SU-DHL-6 (cell line): Measurements from ENCODE around the gene LCE1E.

ENCODE experiments used
- H2AFZ ChIP-seq: fragments of 200-600 bp; sonication (generic); 2 replicates; pipeline ENCODE4 v1.6.1; 2014; ENCODE audit warnings: low read depth, mild to moderate bottlenecking, moderate library complexity, mixed read lengths, antibody characterized with exemption, low read length; ENCODE audit not compliant: severe bottlenecking
- H3F3A ChIP-seq: fragments of 200-600 bp; shearing (Covaris generic); 2 replicates; pipeline ENCODE4 v1.6.0; 2016; ENCODE audit warnings: antibody characterized with exemption, mild to moderate bottlenecking; ENCODE audit not compliant: insufficient read depth
- H3K27ac ChIP-seq: fragments of 200-600 bp; sonication (generic); 2 replicates; pipeline ENCODE4 v1.5.1; 2016; ENCODE audit warnings: low read depth, mild to moderate bottlenecking, low read length, moderate library complexity, mixed read lengths
- H3K27me3 ChIP-seq: fragments of 200-600 bp; sonication (generic), shearing (Covaris generic); 2 replicates; pipeline ENCODE4 v1.6.0; 2014; ENCODE audit warnings: mild to moderate bottlenecking, low read length
- H3K36me3 ChIP-seq: fragments of 200-600 bp; sonication (generic); 2 replicates; pipeline ENCODE4 v1.6.1; 2014; ENCODE audit warnings: mild to moderate bottlenecking, low read length, mixed read lengths
- H3K4me2 ChIP-seq: fragments of 300-600, 200-600 bp; shearing (Covaris generic), sonication (generic); 2 replicates; pipeline ENCODE4 v1.6.0; 2014; ENCODE audit warnings: low read length, low read depth, mild to moderate bottlenecking; ENCODE audit not compliant: poor library complexity, severe bottlenecking
- H3K4me3 ChIP-seq: fragments of 200-600 bp; sonication (generic); 2 replicates; pipeline ENCODE4 v1.5.1; 2014; ENCODE audit warnings: antibody characterized with exemption, low read length, mild to moderate bottlenecking, mixed read lengths; ENCODE audit not compliant: insufficient read depth, poor library complexity, severe bottlenecking
- H3K79me2 ChIP-seq: fragments of 200-600 bp; sonication (generic); 2 replicates; pipeline ENCODE4 v1.6.1; 2014; ENCODE audit warnings: mild to moderate bottlenecking, low read length, moderate library complexity; ENCODE audit not compliant: insufficient read depth
- H3K9ac ChIP-seq: fragments of 200-600 bp; sonication (generic); 2 replicates; pipeline ENCODE4 v1.7.0; 2014; ENCODE audit warnings: mild to moderate bottlenecking, low read length
- H3K9me2 ChIP-seq: fragments of 200-600 bp; sonication (generic); replicated peaks from 2 replicates; pipeline ENCODE4 v1.6.1; 2014; ENCODE audit warnings: low read length; ENCODE audit not compliant: insufficient read depth
- H3K9me3 ChIP-seq: fragments of 200-600 bp; sonication (generic); 2 replicates; pipeline ENCODE4 v1.6.1; 2014; ENCODE audit warnings: low read length, mixed read lengths; ENCODE audit not compliant: insufficient read depth
- H4K20me1 ChIP-seq: fragments of 200-600 bp; sonication (generic); 2 replicates; pipeline ENCODE4 v1.6.1; 2014; ENCODE audit warnings: low read depth, mild to moderate bottlenecking, antibody characterized with exemption, low read length, moderate library complexity, mixed read lengths
- EZH2phosphoT487 ChIP-seq: fragments of 200-600 bp; sonication (generic), shearing (Covaris generic); conservative IDR thresholded peaks from 2 replicates; pipeline ENCODE4 v1.6.1; 2018; ENCODE audit warnings: mild to moderate bottlenecking, antibody characterized with exemption, low read length, moderate library complexity, mixed read lengths
- TF ChIP-seq, protein P1 (sequence below): fragments of 200-600 bp; sonication (generic); IDR thresholded peaks from one replicate; pipeline ENCODE4 v1.5.1; 2017; ENCODE audit warnings: antibody characterized with exemption, mild to moderate bottlenecking, low read length, moderate library complexity; ENCODE audit not compliant: insufficient read depth, poor library complexity, severe bottlenecking

Gene LCE1E

DNA sequence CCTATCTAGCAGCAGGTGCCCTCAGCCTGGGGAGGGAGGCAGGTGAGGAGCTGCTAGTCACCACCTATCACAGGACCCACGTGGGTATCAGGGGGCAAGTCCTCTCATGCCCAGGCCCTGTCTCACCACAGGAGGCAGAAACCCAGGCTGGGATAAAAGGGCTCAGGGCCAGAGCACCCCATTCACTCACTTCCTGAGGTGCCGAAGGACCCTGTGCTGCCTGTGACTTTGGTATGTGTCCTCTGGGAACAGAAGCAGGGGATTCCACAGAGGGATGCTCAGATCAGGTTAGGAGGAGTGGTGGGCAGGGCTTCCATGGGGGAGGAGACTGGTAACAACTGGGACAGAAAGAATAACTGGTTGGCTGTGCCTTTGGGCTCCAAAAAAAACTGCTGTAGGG is at the start of gene LCE1E:
Gene LCE1E, plus strand, starts transcription at position 181 of the 400 bp plus-strand sequence. CDS start 1,043 bp downstream, outside the sequence.
- Histone ChIP-seq H3K27ac (no peak within 1 kb of the TSS), H3K36me3 (no peaks in the 10 kb centered on the region), H3F3A (no peaks in the 10 kb centered on the region), H3K9me2 (no peaks in the 10 kb centered on the region), H3K9ac (no peak within 1 kb of the TSS), H2AFZ (no peak within 1 kb of the TSS), H4K20me1 (no peaks in the 10 kb centered on the region), H3K27me3 (no peaks in the 10 kb centered on the region), H3K4me3 (no peak within 1 kb of the TSS), H3K79me2 (no peaks in the 10 kb centered on the region), H3K9me3 (no peaks in the 10 kb centered on the region), H3K4me2 (no peak within 1 kb of the TSS)
- TF ChIP-seq, protein P1, sequence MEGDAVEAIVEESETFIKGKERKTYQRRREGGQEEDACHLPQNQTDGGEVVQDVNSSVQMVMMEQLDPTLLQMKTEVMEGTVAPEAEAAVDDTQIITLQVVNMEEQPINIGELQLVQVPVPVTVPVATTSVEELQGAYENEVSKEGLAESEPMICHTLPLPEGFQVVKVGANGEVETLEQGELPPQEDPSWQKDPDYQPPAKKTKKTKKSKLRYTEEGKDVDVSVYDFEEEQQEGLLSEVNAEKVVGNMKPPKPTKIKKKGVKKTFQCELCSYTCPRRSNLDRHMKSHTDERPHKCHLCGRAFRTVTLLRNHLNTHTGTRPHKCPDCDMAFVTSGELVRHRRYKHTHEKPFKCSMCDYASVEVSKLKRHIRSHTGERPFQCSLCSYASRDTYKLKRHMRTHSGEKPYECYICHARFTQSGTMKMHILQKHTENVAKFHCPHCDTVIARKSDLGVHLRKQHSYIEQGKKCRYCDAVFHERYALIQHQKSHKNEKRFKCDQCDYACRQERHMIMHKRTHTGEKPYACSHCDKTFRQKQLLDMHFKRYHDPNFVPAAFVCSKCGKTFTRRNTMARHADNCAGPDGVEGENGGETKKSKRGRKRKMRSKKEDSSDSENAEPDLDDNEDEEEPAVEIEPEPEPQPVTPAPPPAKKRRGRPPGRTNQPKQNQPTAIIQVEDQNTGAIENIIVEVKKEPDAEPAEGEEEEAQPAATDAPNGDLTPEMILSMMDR, result no peak
- no peak for TF ChIP-seq EZH2phosphoT487

DNA sequence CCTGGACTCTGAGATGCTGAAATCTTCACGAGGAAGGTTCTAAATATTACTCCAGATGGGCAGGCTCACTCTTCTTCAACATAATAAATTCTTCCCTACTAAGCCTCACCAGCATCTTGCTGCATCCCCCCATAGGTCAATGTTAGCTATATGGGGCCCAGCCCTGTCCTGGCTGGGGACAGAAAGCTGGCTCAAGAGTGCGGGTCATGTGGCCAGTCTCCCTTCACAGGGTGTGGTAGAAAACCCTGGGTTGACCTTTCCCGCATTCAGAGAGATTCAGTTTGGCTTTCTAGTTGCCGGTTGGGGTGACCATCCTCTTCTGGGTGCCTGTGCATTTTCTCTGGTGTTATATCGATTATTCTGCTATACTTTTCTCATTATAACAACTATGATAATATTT is 48.1 kb upstream of the LCE1E start:
- Histone ChIP-seq H2AFZ (no peak overlapping the region), H3K4me2 (no peak overlapping the region), H4K20me1 (no peaks in the 10 kb centered on the region), H3K27ac (no peak overlapping the region), H3K36me3 (no peaks in the 10 kb centered on the region), H3K9ac (no peak overlapping the region), H3K79me2 (no peaks in the 10 kb centered on the region), H3K9me3 (no peaks in the 10 kb centered on the region), H3K27me3 (no peaks in the 10 kb centered on the region), H3K9me2 (no peaks in the 10 kb centered on the region), H3K4me3 (no peak overlapping the region), H3F3A (no peaks in the 10 kb centered on the region)
- TF ChIP-seq EZH2phosphoT487, result no peak
- TF ChIP-seq, protein P1, result no peak

DNA sequence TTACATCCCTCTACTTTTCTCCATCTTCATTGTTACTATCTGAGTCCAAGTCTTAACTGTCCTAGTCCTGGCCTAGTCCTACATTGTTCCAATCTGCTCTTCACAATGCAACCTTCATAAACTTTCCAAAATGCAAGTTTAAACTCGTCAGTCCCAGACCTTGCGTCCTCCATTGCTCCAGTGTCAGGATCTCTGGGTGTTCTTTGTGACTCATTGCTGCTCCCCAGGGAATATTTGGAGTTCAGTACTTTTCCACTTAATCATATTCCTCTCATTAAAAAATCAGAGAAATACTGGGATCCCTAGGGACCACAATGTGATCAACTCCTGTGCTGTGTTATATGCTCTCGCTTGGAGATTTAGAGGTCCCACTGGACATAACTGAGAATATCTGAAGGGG is 46.2 kb upstream of the LCE1E start:
- H3K9me2 ChIP-seq, result no peaks in the 10 kb centered on the region
- TF ChIP-seq, protein P1, result no peak
- H3K27ac ChIP-seq, result no peak overlapping the region
- H3K4me2 ChIP-seq, result no peak overlapping the region
- H3K4me3 ChIP-seq, result no peak overlapping the region
- no peaks in the 10 kb centered on the region for H3F3A ChIP-seq
- no peaks in the 10 kb centered on the region for H3K36me3 ChIP-seq
- no peak overlapping the region for H2AFZ ChIP-seq
- H3K9me3 ChIP-seq, result no peaks in the 10 kb centered on the region
- no peaks in the 10 kb centered on the region for H3K79me2 ChIP-seq
- H3K27me3 ChIP-seq, result no peaks in the 10 kb centered on the region
- no peaks in the 10 kb centered on the region for H4K20me1 ChIP-seq
- H3K9ac ChIP-seq, result no peak overlapping the region
